Activated CD4-positive, alpha-beta T cell treated with anti-CD3 and anti-CD28 coated beads, Interleukin-2, amount 50 U/mL, for 16 hours (primary cell): ENCODE measurements around the gene COG1.

ENCODE experiments used
- DNase-seq: peaks from one replicate; pipeline ENCODE4 v3.0.0-alpha.2; 2020

The COG1 gene

GRCh38 chr17:73199751-73200317 lies 7.0 kb downstream of the COG1 start:
- DNase-seq: no peak

GRCh38 chr17:73200476-73200875 lies 7.6 kb downstream of the COG1 start:
- no peak for DNase-seq

DNA sequence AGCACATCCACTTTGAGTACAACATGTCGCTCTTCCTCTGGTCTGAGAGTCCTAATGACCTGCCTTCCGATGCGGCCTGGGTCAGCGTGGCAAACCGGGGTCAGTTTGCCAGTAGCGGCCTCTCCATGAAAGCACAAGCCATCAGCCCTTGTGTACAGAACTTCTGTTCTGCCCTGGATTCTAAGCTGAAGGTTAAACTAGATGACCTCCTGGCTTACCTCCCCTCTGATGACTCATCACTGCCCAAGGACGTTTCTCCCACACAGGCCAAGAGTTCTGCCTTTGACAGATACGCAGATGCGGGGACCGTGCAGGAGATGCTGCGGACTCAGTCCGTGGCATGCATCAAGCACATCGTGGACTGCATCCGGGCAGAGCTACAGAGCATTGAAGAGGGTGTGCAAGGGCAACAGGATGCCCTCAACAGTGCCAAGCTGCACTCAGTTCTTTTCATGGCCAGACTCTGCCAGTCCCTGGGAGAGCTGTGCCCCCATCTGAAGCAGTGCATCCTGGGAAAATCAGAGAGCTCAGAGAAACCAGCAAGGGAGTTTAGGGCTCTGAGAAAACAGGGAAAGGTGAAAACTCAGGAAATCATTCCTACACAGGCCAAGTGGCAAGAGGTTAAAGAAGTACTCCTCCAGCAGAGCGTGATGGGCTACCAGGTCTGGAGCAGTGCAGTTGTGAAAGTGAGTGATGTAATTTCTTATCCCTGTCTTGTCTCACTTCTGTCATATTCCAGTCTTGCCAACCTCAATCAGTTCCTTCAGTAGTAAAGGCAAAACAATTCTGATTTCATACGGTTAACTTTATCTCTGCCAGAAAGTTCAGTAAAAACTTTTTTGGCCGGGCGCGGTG lies 8.6 kb downstream of the COG1 start:
- no peak for DNase-seq

- peak; percentile 6 for DNase-seq
Observed at GRCh38 chr17:73203135-73203787, 10.4 kb downstream of the COG1 start.

DNA sequence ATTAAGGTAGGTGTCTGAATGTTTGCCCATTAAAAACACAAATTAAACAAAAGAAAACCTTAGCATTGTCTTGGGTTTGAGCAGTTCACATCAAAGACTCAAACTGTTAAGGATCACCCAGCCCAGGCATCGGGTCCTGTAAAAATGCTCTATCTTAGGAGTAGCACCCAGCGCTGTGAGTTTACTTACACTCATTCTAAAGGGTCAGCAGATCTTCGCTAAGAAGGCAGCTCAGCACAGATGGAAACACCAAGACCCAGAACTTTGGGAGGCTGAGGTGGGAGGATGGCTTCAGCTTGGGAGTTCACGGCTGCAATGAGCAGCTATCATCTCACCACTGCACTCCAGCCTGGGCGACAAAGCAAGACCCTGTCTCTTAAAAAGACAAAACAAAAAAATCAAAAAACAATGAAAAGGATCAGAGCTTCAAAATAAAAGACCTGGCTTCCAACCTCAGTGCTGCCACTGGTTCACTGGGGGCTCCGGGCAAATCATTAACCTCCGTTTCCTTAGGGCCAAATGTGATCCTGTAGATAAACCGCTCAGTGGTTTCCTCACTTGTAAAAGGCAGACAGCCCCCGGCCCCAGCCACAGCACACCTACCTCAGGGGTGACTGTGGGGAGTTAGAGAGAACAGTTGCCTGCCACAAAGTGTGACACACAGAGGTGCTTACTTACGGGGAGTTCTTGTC lies 11.1 kb downstream of the COG1 start:
- peak; percentile 15 for DNase-seq

DNA sequence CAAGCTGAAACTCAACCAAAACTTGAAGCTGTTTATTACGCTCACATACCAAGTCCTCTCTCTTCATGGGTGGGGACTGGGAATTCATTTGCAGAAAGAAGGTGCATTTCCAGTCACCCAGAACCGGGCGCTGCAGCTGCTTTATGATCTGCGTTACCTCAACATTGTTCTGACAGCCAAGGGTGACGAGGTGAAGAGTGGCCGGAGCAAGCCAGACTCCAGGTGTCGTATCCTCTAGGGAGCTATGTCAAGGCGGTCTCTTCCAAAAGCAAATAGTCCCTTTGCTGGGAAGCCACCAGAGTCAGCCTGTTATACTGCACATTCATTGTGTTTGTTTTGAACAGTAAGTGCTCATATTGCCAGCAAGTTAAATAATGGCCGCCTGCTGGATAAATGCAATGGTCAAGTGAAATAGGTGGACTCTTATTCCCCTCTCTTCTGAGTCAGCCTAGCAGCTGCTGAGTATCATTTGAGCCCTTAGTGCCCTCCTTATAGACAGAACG lies 12.7 kb downstream of the COG1 start:
- DNase-seq: no peak

GRCh38 chr17:73208139-73208827 lies 15.4 kb downstream of the COG1 start:
- DNase-seq: no peak

GRCh38 chr17:73209436-73209835 lies 16.6 kb downstream of the COG1 start:
- DNase-seq: no peak

DNA sequence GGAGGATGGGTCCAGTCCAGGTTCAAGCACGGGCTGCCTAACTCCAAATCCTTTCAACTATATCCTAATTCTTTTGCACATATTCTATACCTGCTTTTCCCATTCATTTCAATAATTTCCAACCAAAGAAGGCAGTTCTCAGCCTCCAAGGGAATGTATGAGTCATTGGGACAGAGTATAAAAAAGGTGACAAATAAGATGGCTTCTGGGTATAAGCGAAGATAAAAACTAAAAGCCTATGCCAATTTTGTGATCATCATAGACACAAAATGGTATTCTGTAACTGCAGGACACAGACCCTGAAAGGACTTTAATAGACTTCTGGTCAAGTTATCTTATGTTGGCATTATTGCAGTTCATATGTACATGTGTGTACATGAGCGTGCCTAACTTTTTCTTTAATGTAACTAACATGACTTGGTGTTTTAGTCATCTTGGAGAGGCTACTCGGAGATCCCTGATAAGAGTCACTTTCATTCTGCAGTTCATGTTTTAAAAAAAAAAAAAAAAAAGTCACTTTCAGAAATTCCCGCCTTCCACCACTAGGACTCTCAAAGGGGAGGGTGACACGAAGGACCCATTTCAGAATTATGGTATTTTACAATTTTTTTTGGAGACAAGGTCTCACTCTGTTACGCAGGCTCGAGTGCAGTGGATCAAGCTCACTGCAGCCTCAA lies 17.3 kb downstream of the COG1 start:
- DNase-seq: no peak

DNA sequence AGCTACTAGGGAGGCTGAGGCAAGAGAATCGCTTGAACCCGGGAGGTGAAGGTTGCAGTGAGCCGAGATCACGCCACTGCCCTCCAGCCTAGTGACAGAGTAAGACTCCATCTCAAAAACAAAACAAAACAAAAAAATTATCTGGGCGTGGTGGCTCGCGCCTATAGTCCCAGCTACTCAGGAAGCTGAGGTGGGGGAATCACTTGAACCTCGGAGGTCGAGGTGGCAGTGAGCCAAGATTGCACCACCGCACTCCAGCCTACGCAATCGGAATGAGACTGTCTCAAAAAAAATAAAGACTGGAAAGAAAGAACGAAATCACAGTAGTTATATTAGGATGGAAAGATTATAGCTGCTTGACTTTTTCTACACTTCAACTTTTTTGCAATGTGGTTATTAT lies 18.9 kb downstream of the COG1 start:
- DNase-seq: no peak

DNA sequence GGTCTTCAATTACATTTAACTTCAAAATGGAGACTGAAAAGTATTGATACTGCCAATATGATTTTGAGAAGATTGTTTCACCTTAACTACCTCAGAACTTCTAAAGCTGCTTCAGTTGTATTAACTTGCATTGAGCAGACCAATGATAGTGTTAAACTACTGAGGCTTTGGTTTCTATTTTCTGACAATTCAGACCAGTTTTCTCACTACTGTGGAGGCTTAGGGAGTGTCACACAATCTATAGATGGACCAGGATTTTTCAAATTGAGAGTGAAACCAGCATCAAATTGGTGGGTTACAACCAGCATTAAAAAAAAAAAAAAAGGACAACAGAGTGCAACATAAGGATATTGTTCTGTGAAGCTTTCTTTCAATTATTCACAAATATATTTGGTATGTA lies 21.2 kb downstream of the COG1 start:
- DNase-seq: no peak

DNA sequence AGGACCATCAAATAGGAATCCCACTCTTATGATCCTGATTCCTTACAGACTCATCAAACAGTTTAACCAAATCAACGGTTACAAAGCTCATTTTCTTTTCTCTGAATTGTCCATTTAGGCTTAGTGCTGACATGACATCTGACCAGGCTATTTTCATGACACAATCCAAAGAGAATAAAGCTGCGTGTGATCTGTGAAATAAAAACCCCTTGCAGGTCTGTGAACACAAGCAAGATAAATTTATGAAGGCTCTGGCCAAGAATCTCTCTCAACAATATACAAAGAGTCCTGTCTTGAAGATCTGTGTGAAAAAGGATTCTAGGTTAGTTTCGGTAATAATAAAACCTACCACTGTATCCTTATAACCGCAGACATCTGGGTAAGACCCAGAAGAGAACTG lies 22.0 kb downstream of the COG1 start:
- no peak for DNase-seq

- no peak for DNase-seq
Observed at GRCh38 chr17:73215447-73215846, 22.6 kb downstream of the COG1 start.

- no peak for DNase-seq
Observed at GRCh38 chr17:73223626-73224230, 30.9 kb downstream of the COG1 start.

DNA sequence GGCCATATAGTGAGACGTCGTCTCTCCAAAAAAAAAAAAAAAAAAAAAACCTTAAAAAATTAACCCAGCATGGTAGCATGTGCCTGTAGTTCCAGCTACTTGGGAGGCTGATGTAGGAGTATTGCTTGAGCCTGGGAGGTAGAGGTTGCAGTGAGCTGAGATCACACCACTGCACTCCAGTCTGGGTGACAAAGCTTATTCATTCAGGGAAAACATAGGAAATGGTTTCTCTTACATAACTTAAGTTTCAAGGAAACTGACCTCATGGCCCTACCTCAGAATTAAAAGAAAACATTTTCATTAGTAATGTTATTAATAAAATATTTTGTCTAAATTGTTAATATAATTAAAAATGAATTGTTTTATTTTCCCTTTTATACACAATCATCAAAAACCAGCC lies 31.4 kb downstream of the COG1 start:
- DNase-seq: peak; percentile 29

DNA sequence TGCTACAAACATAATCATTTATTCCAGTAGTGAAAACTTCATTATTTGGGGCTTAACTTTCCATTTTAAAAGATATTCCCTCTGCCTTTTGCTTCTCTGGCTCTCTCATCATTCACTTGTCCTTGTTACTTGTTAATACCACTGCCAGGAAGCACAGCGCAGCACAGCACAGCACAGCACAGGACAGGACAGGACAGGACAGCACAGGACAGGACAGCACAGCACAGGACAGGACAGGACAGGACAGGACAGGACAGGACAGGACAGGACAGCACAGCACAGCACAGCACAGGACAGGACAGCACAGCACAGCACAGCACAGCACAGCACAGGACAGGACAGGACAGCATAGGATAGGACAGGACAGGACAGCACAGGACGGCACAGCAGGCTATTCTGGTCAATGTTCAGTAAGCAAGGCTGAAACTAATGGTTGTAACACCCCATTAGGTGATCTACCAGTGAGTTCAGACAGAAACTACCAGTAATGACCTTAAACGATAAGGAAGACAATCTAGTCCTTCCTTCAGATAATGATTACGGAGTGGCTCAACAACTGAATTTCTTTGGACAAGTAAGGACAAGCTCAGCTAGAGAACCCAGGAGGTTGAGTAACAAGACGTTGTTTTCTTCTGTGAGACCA lies 31.9 kb downstream of the COG1 start:
- no peak for DNase-seq

DNA sequence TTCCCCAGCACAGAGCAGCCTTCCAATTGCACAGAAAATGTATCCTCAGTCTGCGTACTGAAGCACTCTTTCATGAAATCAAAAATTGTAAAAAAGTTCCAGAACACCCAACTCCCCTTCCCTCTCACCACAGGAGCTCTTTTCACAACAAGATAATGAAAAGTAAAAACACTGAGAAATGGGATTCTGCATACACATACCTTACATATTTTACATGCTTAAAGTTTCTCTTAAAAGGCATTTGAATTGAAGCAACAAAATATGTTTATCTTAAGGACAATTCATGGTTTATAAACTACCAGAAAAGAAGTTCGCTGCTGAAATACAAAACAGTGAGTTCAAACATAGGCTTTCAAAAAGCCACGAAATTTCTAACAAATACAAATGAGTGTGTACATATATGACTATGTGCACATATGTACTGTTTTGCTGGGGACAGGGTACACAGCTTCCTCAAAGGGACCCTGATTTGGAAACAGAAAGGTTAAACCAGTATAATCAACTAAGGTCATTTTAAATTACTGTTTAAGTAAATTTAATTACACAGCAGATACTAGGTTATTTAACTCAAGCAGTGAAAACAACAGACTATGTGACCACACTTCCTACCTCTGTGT lies 33.8 kb downstream of the COG1 start:
- peak; percentile 43 for DNase-seq

GRCh38 chr17:73227379-73227778 lies 34.5 kb downstream of the COG1 start:
- DNase-seq: peak; percentile 61

- DNase-seq: no peak
Observed at GRCh38 chr17:73227944-73228343, 35.1 kb downstream of the COG1 start.

DNA sequence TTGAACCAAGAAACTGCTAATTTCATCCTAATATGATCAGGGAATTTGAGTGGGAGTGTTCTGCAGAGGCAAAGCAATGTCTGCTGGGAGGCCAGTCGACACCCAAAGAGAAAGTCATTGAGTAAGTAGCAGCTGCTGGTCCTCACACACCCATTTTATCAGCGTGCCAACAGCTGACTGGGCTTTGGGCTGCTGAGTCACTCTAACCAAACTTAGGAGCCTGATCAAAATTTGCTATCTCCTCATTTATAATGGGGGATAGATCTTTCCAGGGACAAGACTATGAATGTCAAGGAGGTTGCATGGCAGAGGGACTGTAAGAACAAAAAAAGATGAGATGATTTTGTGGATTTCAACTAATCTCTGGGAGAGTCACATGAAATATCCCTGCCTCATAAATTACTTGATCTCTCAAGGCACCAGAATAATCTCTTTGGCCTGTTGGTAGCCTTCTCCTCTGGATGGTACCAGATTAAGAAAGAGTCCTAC lies 35.9 kb downstream of the COG1 start:
- peak; percentile 74 for DNase-seq

DNA sequence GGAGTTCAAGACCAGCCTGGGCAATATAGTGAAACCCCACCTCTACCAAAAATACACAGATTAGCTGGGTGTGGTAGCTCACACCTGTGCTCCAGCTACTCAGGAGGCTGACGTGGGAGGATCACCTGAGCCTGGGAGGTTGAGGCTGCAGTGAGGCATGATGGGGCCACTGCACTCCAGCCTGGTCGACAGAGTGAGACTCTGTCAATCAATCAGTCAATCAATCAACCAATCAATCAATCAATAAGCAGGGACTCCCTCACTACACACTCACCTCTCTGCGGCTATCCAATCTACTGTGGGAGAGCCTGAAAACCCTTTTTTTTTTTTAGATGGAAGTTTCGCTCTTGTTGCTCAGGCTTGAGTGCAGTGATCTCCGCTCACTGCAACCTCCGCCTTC lies 37.2 kb downstream of the COG1 start:
- DNase-seq: no peak
